ENCODE results near the gene SYK. TPM values are rescaled to one million over a fixed set of nuclear protein-coding genes. Genes with fewer than 3 reads are reported as not detected.
A peak's percentile ranks its signal among the peaks of the same experiment; 100 is the strongest.

Gene SYK
- total RNA-seq, 4 donors from 2014 or later: 7.0 to 16.6 (median 8.7) TPM

DNA sequence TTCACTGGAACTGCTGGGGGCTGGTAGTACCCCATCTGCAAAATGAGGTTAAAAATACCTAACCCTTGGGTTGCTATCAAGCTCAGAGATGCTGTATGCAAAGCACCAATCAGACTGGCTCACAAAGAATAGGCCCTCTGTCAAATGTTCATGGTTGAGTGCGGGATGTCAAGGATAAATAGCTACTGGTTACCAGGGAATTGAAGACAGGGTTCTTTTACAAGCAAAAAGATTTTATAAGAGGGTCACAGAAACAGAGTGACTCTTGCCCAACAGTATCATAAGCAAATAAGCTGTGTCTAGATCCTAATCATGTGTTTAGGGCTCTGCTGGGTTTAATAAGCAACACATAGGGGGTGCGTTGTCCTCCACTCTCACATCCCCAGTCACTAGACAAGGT lies 11.9 kb downstream of the SYK start:
- TF ChIP-seq EP300 (IDR thresholded peaks at IDR 0.05): no peak
- no peak for TF ChIP-seq POLR2AphosphoS5 (IDR thresholded peaks at IDR 0.05)
- TF ChIP-seq, protein P1, sequence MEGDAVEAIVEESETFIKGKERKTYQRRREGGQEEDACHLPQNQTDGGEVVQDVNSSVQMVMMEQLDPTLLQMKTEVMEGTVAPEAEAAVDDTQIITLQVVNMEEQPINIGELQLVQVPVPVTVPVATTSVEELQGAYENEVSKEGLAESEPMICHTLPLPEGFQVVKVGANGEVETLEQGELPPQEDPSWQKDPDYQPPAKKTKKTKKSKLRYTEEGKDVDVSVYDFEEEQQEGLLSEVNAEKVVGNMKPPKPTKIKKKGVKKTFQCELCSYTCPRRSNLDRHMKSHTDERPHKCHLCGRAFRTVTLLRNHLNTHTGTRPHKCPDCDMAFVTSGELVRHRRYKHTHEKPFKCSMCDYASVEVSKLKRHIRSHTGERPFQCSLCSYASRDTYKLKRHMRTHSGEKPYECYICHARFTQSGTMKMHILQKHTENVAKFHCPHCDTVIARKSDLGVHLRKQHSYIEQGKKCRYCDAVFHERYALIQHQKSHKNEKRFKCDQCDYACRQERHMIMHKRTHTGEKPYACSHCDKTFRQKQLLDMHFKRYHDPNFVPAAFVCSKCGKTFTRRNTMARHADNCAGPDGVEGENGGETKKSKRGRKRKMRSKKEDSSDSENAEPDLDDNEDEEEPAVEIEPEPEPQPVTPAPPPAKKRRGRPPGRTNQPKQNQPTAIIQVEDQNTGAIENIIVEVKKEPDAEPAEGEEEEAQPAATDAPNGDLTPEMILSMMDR (IDR thresholded peaks at IDR 0.05): no peak
- TF ChIP-seq POLR2A (IDR thresholded peaks at IDR 0.05; ENCODE audit: low read depth): no peak
- Histone ChIP-seq H3K4me3 (no peak overlapping the region), H3K36me3 (no peaks in the 10 kb centered on the region), H3K4me1 (peaks cover 0 to 9% (median 4%) of the 10 kb centered on the region in 4 donors), H3K27ac (replicated peaks in 1 of 4) (no peak overlapping the region), H3K27me3 (peaks cover 0 to 13% (median 0%) of the 10 kb centered on the region in 4 donors), H3K9me3 (no peaks in the 10 kb centered on the region)
- intact Hi-C loops (cut with DNase I): no loop called here
- 64% methylated on average over 2 of the region's 2 CpGs for WGBS
- no peak for DNase-seq (ENCODE audit: extremely low spot score)

DNA sequence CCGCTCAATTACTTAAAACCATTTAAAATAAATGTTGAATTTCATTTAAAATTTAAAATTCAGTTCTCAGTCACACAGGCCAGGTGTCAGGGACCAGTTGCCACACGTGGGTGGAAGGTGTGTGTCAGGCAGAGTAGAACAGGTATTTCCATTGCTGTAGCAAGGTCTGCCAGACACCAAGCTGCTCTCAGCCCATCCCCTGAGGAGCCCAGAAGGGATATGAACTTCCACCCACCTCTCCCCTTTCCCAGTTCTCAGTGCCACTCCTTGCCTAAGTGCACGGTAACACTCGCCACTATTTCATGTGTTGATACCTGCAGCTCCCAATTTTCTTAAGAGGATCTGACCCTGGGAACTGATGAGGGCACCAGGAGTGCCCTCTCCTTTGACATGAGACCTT lies 12.7 kb downstream of the SYK start:
- Histone ChIP-seq H3K27ac (replicated peaks in 1 of 4) (no peak overlapping the region), H3K36me3 (no peaks in the 10 kb centered on the region), H3K27me3 (peaks cover 0 to 8% (median 0%) of the 10 kb centered on the region in 4 donors), H3K4me1 (peaks cover 0 to 7% (median 2%) of the 10 kb centered on the region in 4 donors), H3K9me3 (no peaks in the 10 kb centered on the region), H3K4me3 (no peak overlapping the region)
- intact Hi-C loops (cut with DNase I): no loop called here
- no peak for DNase-seq (ENCODE audit: extremely low spot score)
- WGBS: 87% methylated on average over 4 of the region's 4 CpGs
- TF ChIP-seq, protein P1 (IDR thresholded peaks at IDR 0.05): no peak
- TF ChIP-seq POLR2AphosphoS5 (IDR thresholded peaks at IDR 0.05): no peak
- TF ChIP-seq EP300 (IDR thresholded peaks at IDR 0.05): no peak
- no peak for TF ChIP-seq POLR2A (IDR thresholded peaks at IDR 0.05; ENCODE audit: low read depth)

DNA sequence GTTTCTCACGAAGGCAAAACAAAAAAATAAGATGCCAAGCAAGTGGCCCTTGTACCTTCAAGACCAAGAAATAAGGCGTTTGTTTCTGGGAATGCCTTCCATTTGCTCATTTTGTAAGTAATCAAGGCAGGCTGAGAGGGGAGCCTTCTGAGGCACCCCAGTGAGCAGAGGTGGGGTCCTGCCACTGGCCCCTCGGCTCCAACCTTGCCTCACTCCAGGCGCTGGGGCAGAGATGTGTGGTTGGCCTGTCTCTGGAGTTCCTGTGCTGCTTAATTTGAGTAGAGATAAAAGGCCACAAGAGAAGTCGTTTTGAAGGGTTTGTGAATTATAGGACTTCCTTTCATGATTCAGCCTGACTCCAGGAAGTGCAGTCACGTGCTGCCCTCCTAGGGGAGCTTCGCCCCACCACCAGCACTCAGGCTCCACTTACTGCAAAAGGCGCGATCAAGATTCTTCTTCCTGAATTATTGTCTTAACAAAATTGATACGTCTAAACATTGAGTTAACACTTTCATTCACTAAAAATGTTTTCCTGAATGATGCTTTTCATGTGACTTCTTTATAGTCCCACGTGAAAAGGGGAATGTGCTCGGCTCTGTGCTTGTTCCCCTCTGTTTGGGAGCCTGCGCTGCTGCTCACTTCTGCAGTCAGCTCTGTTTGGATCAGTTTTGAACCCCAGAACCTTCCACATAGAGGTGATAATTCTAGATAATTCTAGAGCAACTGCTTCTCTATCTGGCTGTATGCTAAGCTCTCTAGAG lies 13.7 kb downstream of the SYK start:
- Histone ChIP-seq H3K36me3 (no peaks in the 10 kb centered on the region), H3K4me1 (peaks cover 0 to 7% (median 2%) of the 10 kb centered on the region in 4 donors), H3K27ac (replicated peaks in 1 of 4) (peak overlapping the region in 1 of 4 donors; percentile 5), H3K27me3 (peaks cover 0 to 5% (median 0%) of the 10 kb centered on the region in 4 donors), H3K4me3 (no peak overlapping the region), H3K9me3 (no peaks in the 10 kb centered on the region)
- TF ChIP-seq POLR2A (IDR thresholded peaks at IDR 0.05; ENCODE audit: low read depth) (no peak), EP300 (IDR thresholded peaks at IDR 0.05) (no peak), POLR2AphosphoS5 (IDR thresholded peaks at IDR 0.05) (no peak)
- TF ChIP-seq, protein P1 (IDR thresholded peaks at IDR 0.05): no peak
- intact Hi-C loops (cut with DNase I): no loop called here
- 55% methylated on average over 13 of the region's 13 CpGs for WGBS
- no peak for DNase-seq (ENCODE audit: extremely low spot score)

DNA sequence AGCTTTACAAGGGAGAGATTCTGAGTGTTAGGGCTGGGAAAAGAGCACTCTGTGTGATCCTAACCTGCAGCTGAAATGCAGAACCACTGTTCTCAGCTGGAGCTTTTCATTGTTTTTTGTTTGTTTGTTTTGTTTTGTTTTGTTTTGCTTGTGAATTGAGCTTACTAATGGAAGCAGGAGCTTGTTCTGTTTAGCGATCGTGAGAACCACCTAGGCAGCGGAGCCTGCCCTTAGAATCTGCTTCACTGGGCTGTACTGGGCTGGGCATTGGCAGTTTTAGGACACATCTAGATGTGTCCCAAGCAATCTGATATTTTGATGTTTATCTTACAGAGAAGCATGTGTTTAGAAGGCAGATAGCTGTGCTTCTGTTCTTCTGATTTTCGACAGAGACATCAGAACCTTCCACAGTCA lies 14.3 kb downstream of the SYK start:
- no peaks in the 10 kb centered on the region for H3K9me3 ChIP-seq
- TF ChIP-seq POLR2A (IDR thresholded peaks at IDR 0.05; ENCODE audit: low read depth) (no peak), EP300 (IDR thresholded peaks at IDR 0.05) (no peak), POLR2AphosphoS5 (IDR thresholded peaks at IDR 0.05) (no peak)
- TF ChIP-seq, protein P1 (IDR thresholded peaks at IDR 0.05): no peak
- no peak for DNase-seq (ENCODE audit: extremely low spot score)
- no peaks in the 10 kb centered on the region for H3K27me3 ChIP-seq
- 89% methylated on average over 4 of the region's 4 CpGs for WGBS
- H3K4me3 ChIP-seq: no peak overlapping the region
- H3K36me3 ChIP-seq: no peaks in the 10 kb centered on the region
- H3K4me1 ChIP-seq: peaks cover 0 to 7% (median 2%) of the 10 kb centered on the region in 4 donors
- intact Hi-C loops (cut with DNase I): no loop called here
- H3K27ac ChIP-seq (replicated peaks in 1 of 4): no peak overlapping the region
